Measurements from ENCODE around the gene HAGHL.
"Not testable (repeated sequence)": the region's sequence is repeated elsewhere in the genome, so short reads cannot be mapped to it uniquely, and the experiment has no call there.

HAGHL gene

DNA sequence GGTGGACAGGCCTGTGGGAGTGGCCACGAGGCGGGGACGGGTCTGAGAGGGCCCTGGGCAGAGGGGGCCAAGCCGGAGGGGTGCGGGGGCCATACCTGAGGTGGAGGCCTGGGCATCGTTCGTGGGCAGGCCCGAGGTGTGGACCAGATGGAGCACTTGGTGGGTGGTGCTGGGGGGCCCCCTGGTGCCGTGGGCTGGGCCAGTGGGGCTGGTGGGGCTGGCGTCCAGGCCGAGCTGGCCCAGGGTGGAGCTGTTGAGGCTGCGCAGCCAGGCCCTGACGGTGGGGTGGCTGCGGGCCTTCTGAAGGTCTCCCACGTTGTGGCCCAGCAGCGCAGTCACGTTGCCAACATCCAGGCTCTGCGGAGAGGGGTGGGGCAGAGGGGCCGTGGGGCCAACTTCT is 43.0 kb downstream of the HAGHL start:
- POLR2A ChIA-PET (ENCODE audit: low non-redundant PET): no interaction called here
- CTCF ChIA-PET: interaction anchor here (2.7 kb wide), 1 partner anchor 16 kb away, joined by 7 read pairs; no protein-coding TSS in a partner anchor
- no peak for DNase-seq (ENCODE audit: low spot score)
- no peak overlapping the region for H3K27ac ChIP-seq
- TF ChIP-seq CTCF (conservative IDR thresholded peaks at IDR 0.05; ENCODE audit: low read depth): no peak

GRCh38 chr16:770411-770810 is 43.5 kb downstream of the HAGHL start:
- ChIA-PET POLR2A (ENCODE audit: low non-redundant PET) (no interaction called here), CTCF (interaction anchor here (2.7 kb wide), 1 partner anchor 15 kb away, joined by 7 read pairs; no protein-coding TSS in a partner anchor)
- no peak for DNase-seq (ENCODE audit: low spot score)
- no peak overlapping the region for H3K27ac ChIP-seq
- TF ChIP-seq CTCF (conservative IDR thresholded peaks at IDR 0.05; ENCODE audit: low read depth): no peak

GRCh38 chr16:772959-773358 is 46.1 kb downstream of the HAGHL start:
- H3K27ac ChIP-seq: no peak overlapping the region
- no peak for DNase-seq (ENCODE audit: low spot score)
- ChIA-PET CTCF (interaction anchor here (0.6 kb wide), 1 partner anchor 27 kb away, joined by 3 read pairs; no protein-coding TSS in a partner anchor), POLR2A (ENCODE audit: low non-redundant PET) (no interaction called here)
- no peak for TF ChIP-seq CTCF (conservative IDR thresholded peaks at IDR 0.05; ENCODE audit: low read depth)

DNA sequence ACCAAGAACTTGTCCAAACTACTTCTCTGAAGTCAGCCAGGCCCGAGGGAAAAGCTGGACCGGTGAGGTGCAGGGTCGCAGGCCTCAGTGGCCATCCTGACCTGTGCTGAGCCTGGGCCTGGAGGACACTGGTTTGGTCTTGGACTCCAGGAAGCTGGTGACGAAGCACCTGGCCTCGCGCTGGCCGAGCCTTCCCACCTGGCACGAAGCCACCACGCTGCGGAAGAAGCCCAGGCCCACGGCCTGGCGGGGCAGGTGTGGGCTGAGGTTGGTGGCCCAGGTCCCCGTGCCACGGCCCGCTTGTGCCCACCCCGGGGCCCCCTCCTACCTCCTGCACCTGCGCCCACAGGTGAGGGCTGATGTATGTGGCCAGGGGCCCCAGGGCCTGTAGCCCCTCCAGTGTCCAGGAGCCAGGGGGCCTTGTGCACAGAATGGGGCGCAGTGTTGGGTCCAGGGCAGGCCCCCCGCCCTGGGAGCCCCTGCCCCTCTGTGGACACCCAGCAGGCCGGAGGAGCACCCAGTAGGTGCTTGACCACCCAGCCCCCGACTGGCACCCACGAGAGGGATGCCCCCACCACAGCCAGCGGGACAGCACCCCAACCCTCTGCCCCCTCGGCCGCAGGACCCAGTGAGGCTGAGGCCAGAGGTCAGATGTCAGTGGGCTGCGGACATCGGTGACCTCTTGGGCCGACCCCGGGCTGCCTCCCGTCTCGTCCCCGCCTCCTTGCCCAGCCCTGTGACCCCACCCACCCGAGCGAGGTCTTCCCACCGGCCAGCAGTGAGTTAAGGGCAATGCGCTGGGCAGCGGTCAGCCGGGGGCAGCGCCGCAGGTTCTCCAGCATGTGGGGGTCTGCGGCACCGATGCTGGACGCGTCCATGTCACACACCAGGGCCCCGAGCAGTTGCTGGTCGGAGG is 47.4 kb downstream of the HAGHL start:
- CTCF ChIA-PET: interaction anchor here (0.6 kb wide), 1 partner anchor 126 kb away, joined by 3 read pairs; no protein-coding TSS in a partner anchor
- H3K27ac ChIP-seq: no peak overlapping the region
- POLR2A ChIA-PET (ENCODE audit: low non-redundant PET): no interaction called here
- no peak for DNase-seq (ENCODE audit: low spot score)
- no peak for TF ChIP-seq CTCF (conservative IDR thresholded peaks at IDR 0.05; ENCODE audit: low read depth)

- TF ChIP-seq CTCF (conservative IDR thresholded peaks at IDR 0.05; ENCODE audit: low read depth): no peak
- no peak overlapping the region for H3K27ac ChIP-seq
- ChIA-PET POLR2A (ENCODE audit: low non-redundant PET) (no interaction called here), CTCF (no interaction called here)
- DNase-seq (ENCODE audit: low spot score): no peak
These were observed 48.4 kb downstream of the HAGHL start for GRCh38 chr16:775236-775796.

DNA sequence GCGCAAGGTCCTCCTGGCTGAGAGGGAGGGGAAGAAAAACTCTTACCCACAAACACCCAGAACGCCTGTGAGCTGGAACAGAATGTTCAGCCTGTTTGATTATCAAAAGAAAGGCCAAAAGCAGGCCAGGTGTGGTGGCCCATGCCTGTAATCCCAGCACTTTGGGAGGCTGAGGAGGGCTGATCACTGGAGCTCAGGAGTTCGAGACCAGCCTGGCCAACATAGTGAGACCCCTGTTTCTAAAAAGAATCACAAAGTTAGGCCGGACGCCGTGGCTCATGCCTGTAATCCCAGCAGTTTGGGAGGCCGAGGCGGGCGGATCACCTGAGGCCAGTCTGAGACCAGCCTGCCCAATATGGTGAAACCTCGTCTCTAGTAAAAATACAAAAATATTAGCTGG is 49.4 kb downstream of the HAGHL start:
- POLR2A ChIA-PET (ENCODE audit: low non-redundant PET); DNase-seq (ENCODE audit: low spot score); H3K27ac ChIP-seq: not testable (repeated sequence)
- CTCF ChIA-PET: interaction anchor here (0.6 to 0.8 kb wide), 4 partner anchors 10 to 33 kb away, joined by 3 read pairs; partner anchors contain the start of gene MSLN

DNA sequence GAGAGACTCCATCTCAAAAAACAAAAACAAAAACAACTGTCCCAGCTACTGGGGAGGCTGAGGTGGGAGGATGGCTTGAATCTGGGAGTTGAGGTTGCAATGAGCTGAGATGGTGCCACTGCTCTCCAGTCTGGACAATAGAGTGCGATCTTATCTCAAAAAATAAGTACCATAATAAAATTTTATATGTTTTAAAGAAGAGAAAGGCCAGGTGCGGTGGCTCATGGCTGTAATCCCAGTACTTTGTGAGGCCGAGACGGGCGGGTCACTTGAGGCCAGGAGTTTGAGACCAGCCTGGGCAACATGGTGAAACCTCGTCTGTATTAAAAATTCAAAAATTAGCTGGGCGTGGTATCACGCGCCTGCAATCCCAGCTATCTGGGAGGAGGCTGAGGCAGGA is 49.9 kb downstream of the HAGHL start:
- TF ChIP-seq CTCF (conservative IDR thresholded peaks at IDR 0.05; ENCODE audit: low read depth): no peak
- ChIA-PET CTCF (interaction anchor here (0.7 to 0.8 kb wide), 2 partner anchors 17 to 33 kb away, joined by 3 read pairs; partner anchors contain the start of gene MSLN), POLR2A (ENCODE audit: low non-redundant PET) (no interaction called here)
- H3K27ac ChIP-seq: no peak overlapping the region
- no peak for DNase-seq (ENCODE audit: low spot score)

Data from RWPE1 (cell line).